A673 (cell line): Measurements from ENCODE around the gene KRTAP10-4. TPM values are rescaled to one million over a fixed set of nuclear protein-coding genes. Genes with fewer than 3 reads are reported as not detected.

ENCODE experiments used
- BruUV-seq: library from RNA; stranded (reverse); fragments of 400-500 nt; replicated peaks from 2 replicates; lab custom pipeline; 2021; lab: Mats Ljungman, UMichigan
- CTCF ChIA-PET: fragments of 300-600 bp; sonication (Branson Sonifier 250); formaldehyde crosslinking; loops from one replicate; lab custom pipeline; 2022; ENCODE audit warnings: antibody characterized with exemption; lab: Charles Lee
- POLR2A ChIA-PET: fragments of 300-600 bp; sonication (Branson Sonifier 250); formaldehyde crosslinking; loops from one replicate; lab custom pipeline; 2022; ENCODE audit warnings: antibody characterized with exemption; ENCODE audit not compliant: low non-redundant PET; lab: Charles Lee
- DNase-seq: peaks from one replicate; pipeline ENCODE4 v3.0.0-alpha.2; 2015; ENCODE audit warnings: low spot score
- H3K27ac ChIP-seq: fragments of 200-600 bp; sonication (generic); 2 replicates; pipeline ENCODE4 v1.5.1; 2016; ENCODE audit warnings: mixed run types, low read depth, mild to moderate bottlenecking, mixed read lengths, antibody characterized with exemption, low read length; ENCODE audit not compliant: poor library complexity, severe bottlenecking
- H3K27me3 ChIP-seq: fragments of 200-600 bp; sonication (generic); replicated peaks from 2 replicates; pipeline ENCODE4 v1.6.1; 2017; ENCODE audit warnings: mixed run types, low read depth, mild to moderate bottlenecking, mixed read lengths, antibody characterized with exemption, low read length; ENCODE audit not compliant: insufficient read depth, poor library complexity
- H3K36me3 ChIP-seq: fragments of 200-600 bp; sonication (generic); 2 replicates; pipeline ENCODE4 v1.6.1; 2016; ENCODE audit warnings: mixed run types, mild to moderate bottlenecking, mixed read lengths, antibody characterized with exemption, low read length; ENCODE audit not compliant: insufficient read depth, poor library complexity, severe bottlenecking
- H3K4me1 ChIP-seq: fragments of 200-600 bp; sonication (generic); 2 replicates; pipeline ENCODE4 v1.6.1; 2017; ENCODE audit warnings: mixed run types, mild to moderate bottlenecking, mixed read lengths, antibody characterized with exemption, low read length; ENCODE audit not compliant: insufficient read depth, poor library complexity, severe bottlenecking
- H3K4me3 ChIP-seq: fragments of 200-600 bp; sonication (generic); 2 replicates; pipeline ENCODE4 v1.5.1; 2016; ENCODE audit warnings: low read depth, mixed run types, mild to moderate bottlenecking, mixed read lengths, low read length; ENCODE audit not compliant: poor library complexity, severe bottlenecking
- H3K9me3 ChIP-seq: fragments of 200-600 bp; sonication (generic); 2 replicates; pipeline ENCODE4 v1.6.1; 2016; ENCODE audit warnings: mixed run types, low read depth, mild to moderate bottlenecking, mixed read lengths, antibody characterized with exemption, low read length; ENCODE audit not compliant: poor library complexity, severe bottlenecking
- CTCF ChIP-seq: fragments of 300-800, 200-600 bp; sonication (generic); conservative IDR thresholded peaks from 2 replicates; pipeline ENCODE4 v1.5.1; 2017; ENCODE audit warnings: low read depth, mild to moderate bottlenecking, antibody characterized with exemption, low read length, moderate library complexity, mixed read lengths
- EZH2 ChIP-seq: fragments of 200-600 bp; sonication (generic); IDR thresholded peaks from 2 replicates; pipeline ENCODE4 v1.6.1; 2017; ENCODE audit warnings: borderline replicate concordance, low read depth, mild to moderate bottlenecking, mixed read lengths, antibody characterized with exemption, low read length; ENCODE audit not compliant: poor library complexity, severe bottlenecking
- intact Hi-C: fragments of 100-400 bp; cut with micrococcal nuclease; formaldehyde crosslinking; loops from one replicate; pipeline ENCODE4 v1.10.0; 2022; ENCODE audit not compliant: unreplicated experiment
- total RNA-seq: library from RNA; stranded (reverse); gene quantifications from 2 replicates; pipeline ENCODE4 v1.2.3, GENCODE V29; 2021

The KRTAP10-4 gene
- total RNA-seq, 1 experiment from 2014 or later = not detected

- no peaks in the 10 kb centered on the region for H3K4me1 ChIP-seq
- H3K36me3 ChIP-seq = no peaks in the 10 kb centered on the region
- BruUV-seq = no TSS peak
- H3K27me3 ChIP-seq = no peaks in the 10 kb centered on the region
- peaks cover 6% of the 10 kb centered on the region for H3K9me3 ChIP-seq
- H3K27ac ChIP-seq = no peak overlapping the region
- ChIA-PET CTCF (no interaction called here), POLR2A (no interaction called here)
- intact Hi-C loops = no loop called here
- H3K4me3 ChIP-seq = no peak overlapping the region
- no peak for TF ChIP-seq EZH2
- TF ChIP-seq CTCF = no peak
- no peak for DNase-seq
Measured at GRCh38 chr21:44617071-44617501, 43.6 kb downstream of the KRTAP10-4 start.

GRCh38 chr21:44618504-44618903 is 45.0 kb downstream of the KRTAP10-4 start:
- Histone ChIP-seq H3K4me3 (no peak overlapping the region), H3K27ac (no peak overlapping the region), H3K36me3 (no peaks in the 10 kb centered on the region), H3K9me3 (peaks cover 13% of the 10 kb centered on the region), H3K27me3 (no peaks in the 10 kb centered on the region), H3K4me1 (no peaks in the 10 kb centered on the region)
- no peak for DNase-seq
- POLR2A ChIA-PET = no interaction called here
- intact Hi-C loops = no loop called here
- CTCF ChIA-PET = no interaction called here
- BruUV-seq = no TSS peak
- TF ChIP-seq CTCF (no peak), EZH2 (no peak)

- no peaks in the 10 kb centered on the region for H3K4me1 ChIP-seq
- H3K9me3 ChIP-seq = peaks cover 17% of the 10 kb centered on the region
- intact Hi-C loops = no loop called here
- ChIA-PET POLR2A (no interaction called here), CTCF (no interaction called here)
- BruUV-seq = no TSS peak
- H3K27me3 ChIP-seq = no peaks in the 10 kb centered on the region
- no peak overlapping the region for H3K4me3 ChIP-seq
- DNase-seq = no peak
- no peak overlapping the region for H3K27ac ChIP-seq
- TF ChIP-seq CTCF (no peak), EZH2 (no peak)
- no peaks in the 10 kb centered on the region for H3K36me3 ChIP-seq
Measured at GRCh38 chr21:44618909-44619308, 45.4 kb downstream of the KRTAP10-4 start.
